Mucosa of rectum (tissue), 2 donors: Measurements from ENCODE around the gene LTF.

Experiments
- H3K27ac ChIP-seq, 2 donors: one replicate each; pipeline ENCODE4 v1.7.0; 2013; ENCODE audit warnings: inconsistent platforms in 2 of 2, low read depth in 2 of 2, low read length in 2 of 2
- H3K27me3 ChIP-seq, 2 donors: one replicate each; pipeline ENCODE4 v1.7.0; 2013; ENCODE audit warnings: low read length in 2 of 2; ENCODE audit not compliant: control insufficient read depth in 2 of 2, insufficient read depth in 2 of 2
- H3K36me3 ChIP-seq, 2 donors: one replicate each; pipeline ENCODE4 v1.7.0; 2013; ENCODE audit warnings: low read length in 2 of 2; ENCODE audit not compliant: control insufficient read depth in 2 of 2, insufficient read depth in 2 of 2
- H3K4me1 ChIP-seq, 2 donors: one replicate each; pipeline ENCODE4 v1.7.0; 2013; ENCODE audit warnings: low read length in 2 of 2, mild to moderate bottlenecking in 1 of 2; ENCODE audit not compliant: control insufficient read depth in 2 of 2, insufficient read depth in 2 of 2
- H3K4me3 ChIP-seq, 2 donors: one replicate each; pipeline ENCODE4 v1.7.0; 2013; ENCODE audit warnings: low read length in 2 of 2
- H3K9ac ChIP-seq, 2 donors: one replicate each; pipeline ENCODE4 v1.7.0; 2013; ENCODE audit warnings: low read length in 2 of 2, low read depth in 1 of 2, mild to moderate bottlenecking in 1 of 2
- H3K9me3 ChIP-seq, 2 donors: one replicate each; pipeline ENCODE4 v1.7.0; 2013; ENCODE audit warnings: low read length in 2 of 2; ENCODE audit not compliant: control insufficient read depth in 2 of 2
- donor health status: healthy.
- donor health status: Normal muscosa, but diverticular disease.

The LTF gene

DNA sequence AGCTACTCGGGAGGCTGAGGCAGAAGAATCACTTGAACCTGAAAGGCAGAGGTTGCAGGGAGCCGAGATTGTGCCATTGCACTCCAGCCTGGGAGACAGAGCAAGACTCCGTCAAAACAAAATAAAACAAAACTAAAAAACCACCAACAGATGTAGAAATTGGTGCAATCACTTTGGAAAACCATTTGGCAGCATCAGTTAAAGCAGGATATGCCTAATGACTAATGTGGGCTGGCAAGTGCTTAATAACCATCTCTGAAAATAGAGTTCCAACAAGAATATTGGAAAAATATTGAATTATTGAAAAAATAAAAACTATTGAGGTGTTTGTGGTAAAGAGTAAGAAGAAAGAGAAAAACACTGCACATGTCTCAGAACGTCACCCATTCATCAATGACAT, 16.9 kb upstream of the LTF start:
- Histone ChIP-seq H3K27ac (no peak overlapping the region), H3K36me3 (no peaks in the 10 kb centered on the region), H3K27me3 (no peaks in the 10 kb centered on the region), H3K4me1 (peaks cover 0 to 6% of the 10 kb centered on the region in 2 donors), H3K9ac (no peak overlapping the region), H3K9me3 (no peaks in the 10 kb centered on the region), H3K4me3 (no peak overlapping the region)

DNA sequence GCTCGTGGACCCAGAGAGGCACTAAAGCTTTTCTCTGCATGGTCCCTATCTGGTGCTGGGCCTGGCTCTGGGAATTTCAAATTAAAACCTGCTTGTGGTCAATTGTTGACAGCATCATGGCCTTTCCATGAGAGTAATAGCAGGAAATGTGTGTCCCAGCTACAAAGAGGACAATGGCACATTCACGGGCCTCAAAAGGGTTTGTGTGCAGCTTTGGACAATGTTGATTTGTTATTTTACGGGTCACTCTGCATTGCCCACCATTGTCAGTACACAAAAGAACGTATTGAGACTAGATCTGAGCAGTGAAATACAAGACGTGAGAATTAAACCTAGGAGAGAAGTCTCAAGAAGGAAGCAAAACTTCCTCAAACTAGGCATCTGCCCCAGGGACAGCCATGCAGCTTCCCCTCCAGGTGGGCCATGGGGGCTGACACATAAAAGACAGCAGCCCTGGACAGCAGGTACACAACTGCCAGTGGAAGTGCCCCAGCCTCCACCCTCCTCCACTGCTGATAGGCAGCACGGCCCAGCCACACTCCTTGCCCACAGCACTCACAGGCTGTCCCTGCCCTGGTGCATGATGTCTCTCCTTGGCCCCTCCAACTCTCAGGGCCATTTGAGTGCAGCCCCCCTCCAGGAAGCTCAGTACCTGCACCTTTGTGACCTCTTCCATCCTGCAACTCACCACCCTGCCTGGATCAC, 15.9 kb upstream of the LTF start:
- Histone ChIP-seq H3K36me3 (no peaks in the 10 kb centered on the region), H3K27ac (no peak overlapping the region), H3K27me3 (no peaks in the 10 kb centered on the region), H3K4me1 (peaks cover 0 to 6% of the 10 kb centered on the region in 2 donors), H3K4me3 (no peak overlapping the region), H3K9ac (no peak overlapping the region), H3K9me3 (no peaks in the 10 kb centered on the region)

DNA sequence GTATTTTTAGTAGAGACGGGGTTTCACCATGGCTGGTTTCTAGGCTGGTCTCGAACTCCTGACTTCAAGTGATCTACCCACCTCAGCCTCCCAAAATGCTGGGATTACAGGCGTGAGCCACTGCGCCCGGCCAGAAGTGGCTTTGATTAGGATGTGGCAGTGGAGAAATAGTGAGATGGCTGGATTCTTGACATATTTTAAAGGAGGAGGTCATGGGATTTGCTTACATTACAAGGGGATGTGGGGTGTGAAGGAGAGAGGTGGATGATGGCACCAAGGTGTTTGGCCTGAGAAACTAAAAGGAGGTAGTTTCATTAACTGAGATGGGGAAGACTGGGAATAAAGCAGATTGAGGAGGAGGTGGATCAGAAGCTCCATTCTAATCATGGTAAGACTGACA, 15.0 kb upstream of the LTF start:
- Histone ChIP-seq H3K9me3 (no peaks in the 10 kb centered on the region), H3K4me3 (no peak overlapping the region), H3K4me1 (no peaks in the 10 kb centered on the region), H3K27ac (no peak overlapping the region), H3K36me3 (no peaks in the 10 kb centered on the region), H3K9ac (no peak overlapping the region), H3K27me3 (no peaks in the 10 kb centered on the region)

DNA sequence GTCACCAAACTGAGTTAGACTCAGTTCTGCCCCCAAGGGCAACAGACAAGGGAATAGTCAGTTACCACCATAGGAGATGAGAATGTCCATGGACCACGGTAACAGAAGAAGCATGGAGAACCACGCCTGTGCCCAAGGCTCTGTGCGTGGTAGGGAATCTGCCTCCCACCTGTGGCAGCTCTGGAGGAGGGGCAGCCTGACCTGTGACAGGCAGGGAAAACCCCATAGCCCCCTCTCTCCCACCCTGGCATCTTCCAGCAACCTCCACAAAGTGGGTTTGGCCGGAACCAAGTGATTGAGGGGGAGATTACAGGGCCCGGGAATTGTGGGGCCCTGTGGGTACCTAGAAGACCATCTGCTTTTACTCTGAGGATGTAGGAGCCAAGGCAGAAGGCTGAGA, 14.3 kb upstream of the LTF start:
- Histone ChIP-seq H3K36me3 (no peaks in the 10 kb centered on the region), H3K4me1 (no peaks in the 10 kb centered on the region), H3K9ac (no peak overlapping the region), H3K27me3 (no peaks in the 10 kb centered on the region), H3K4me3 (no peak overlapping the region), H3K9me3 (no peaks in the 10 kb centered on the region), H3K27ac (no peak overlapping the region)

DNA sequence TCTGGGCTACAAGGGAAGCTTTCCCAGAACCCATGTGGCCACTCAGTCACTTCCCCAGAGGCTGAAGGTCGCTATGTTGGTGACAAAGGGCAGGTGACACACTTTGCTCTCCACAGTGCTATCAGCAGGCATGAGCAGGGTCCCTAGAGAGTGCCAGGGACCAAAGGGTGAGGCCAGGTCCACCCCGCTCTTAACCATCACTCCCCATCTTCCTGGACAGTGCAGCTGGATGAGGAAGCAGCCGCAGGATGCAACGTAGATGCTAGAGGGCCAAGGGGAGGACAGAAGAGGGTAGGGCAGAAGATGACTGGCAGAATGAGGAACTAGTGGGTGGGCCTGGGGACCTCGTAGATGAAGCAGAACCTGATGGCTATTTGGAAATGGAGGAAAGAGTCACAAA, 13.6 kb upstream of the LTF start:
- Histone ChIP-seq H3K9me3 (no peaks in the 10 kb centered on the region), H3K9ac (no peak overlapping the region), H3K4me1 (no peaks in the 10 kb centered on the region), H3K27ac (no peak overlapping the region), H3K4me3 (no peak overlapping the region), H3K27me3 (no peaks in the 10 kb centered on the region), H3K36me3 (no peaks in the 10 kb centered on the region)

DNA sequence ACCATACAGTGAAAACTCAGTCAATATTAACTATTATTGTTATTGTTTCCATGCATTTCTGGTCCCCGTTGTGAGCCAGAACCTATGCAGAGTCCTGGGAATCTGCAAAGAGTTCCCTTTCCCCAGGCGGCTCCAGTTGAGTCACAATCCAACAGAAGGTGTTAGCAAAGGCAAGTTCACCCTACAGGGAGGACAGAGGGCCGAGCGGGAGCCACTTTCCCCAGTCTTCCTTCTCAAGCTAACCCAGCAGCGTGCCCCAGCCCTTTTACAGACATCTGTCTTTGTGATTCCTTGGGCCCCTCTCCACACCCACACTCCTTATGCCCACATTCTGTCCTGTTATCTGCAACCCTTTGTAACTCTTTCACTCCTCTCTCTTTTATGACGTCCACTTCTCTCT, 13.1 kb upstream of the LTF start:
- no peaks in the 10 kb centered on the region for H3K36me3 ChIP-seq
- H3K9ac ChIP-seq: no peak overlapping the region
- H3K27me3 ChIP-seq: no peaks in the 10 kb centered on the region
- H3K4me3 ChIP-seq: no peak overlapping the region
- no peaks in the 10 kb centered on the region for H3K4me1 ChIP-seq
- no peak overlapping the region for H3K27ac ChIP-seq
- H3K9me3 ChIP-seq: no peaks in the 10 kb centered on the region

DNA sequence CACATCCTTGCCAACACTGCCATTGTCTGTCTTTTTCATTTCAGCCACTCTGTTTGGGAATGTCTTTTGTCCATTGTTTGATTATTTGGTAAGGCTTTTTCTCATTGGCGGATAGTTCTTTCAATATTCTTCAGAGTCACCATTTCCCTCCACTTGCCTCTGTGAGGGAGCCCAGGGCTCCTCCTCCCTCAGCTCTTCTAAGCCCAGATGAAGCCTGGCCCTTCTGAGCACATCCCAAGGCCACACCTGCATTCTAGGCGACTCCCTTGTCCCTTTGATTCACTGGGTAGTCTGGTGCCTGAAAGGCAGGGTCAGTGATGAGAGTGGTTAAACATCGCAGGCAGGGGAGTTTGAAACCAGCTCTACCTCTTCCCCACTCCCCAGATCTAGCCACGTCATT, 12.4 kb upstream of the LTF start:
- no peaks in the 10 kb centered on the region for H3K36me3 ChIP-seq
- no peak overlapping the region for H3K9ac ChIP-seq
- no peak overlapping the region for H3K27ac ChIP-seq
- H3K4me3 ChIP-seq: no peak overlapping the region
- no peaks in the 10 kb centered on the region for H3K27me3 ChIP-seq
- no peaks in the 10 kb centered on the region for H3K4me1 ChIP-seq
- H3K9me3 ChIP-seq: no peaks in the 10 kb centered on the region

DNA sequence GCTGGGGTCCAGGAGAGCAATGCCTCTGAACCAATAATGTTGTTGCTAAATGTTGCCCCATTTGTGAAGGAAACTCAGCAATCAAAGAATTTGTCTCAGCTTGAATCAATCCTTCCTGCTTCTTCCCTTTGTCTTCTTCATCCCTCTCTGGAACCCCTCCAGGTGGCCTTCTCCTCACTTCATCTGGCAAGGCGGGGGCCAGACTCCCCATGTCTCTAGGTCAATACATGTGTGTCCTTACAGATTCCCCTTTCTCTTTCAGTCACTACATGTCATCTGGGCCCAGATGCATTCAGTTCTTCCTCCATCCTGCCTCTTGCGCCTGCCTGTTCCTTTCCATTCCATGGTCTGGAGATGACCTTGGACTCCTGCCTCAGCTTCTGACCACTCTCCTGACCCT, 8.0 kb upstream of the LTF start:
- no peak overlapping the region for H3K27ac ChIP-seq
- no peak overlapping the region for H3K9ac ChIP-seq
- H3K9me3 ChIP-seq: no peaks in the 10 kb centered on the region
- H3K4me1 ChIP-seq: no peaks in the 10 kb centered on the region
- H3K4me3 ChIP-seq: no peak overlapping the region
- H3K36me3 ChIP-seq: no peaks in the 10 kb centered on the region
- H3K27me3 ChIP-seq: peaks cover 0 to 2% of the 10 kb centered on the region in 2 donors

DNA sequence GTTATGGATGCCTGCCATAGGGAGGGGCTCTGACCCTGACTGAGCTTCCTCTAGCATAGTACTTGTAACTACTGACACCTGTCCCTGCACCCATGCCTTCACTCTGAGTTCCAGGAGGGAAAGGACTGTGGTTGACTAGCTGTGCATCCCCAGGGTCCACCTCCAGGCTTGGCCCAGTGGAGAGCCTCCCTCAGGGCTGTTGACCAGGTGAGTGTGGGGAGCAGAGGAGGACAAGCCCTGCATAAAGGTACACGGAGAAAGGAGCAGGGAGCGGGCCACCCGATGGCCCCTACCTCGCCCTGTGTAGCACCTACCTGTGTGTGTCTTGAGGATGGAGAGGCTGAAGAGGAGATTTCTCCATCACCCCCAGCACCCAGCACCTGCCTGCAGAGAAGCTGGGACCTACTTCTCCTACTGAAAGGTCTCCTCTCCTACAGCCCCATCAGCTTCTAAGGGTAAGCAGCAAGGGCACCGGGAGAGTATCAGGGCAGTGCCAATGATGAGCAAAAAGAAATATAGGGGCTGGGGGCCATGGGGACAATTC, 6.7 kb upstream of the LTF start:
- no peak overlapping the region for H3K27ac ChIP-seq
- peaks cover 0 to 2% of the 10 kb centered on the region in 2 donors for H3K27me3 ChIP-seq
- H3K4me3 ChIP-seq: no peak overlapping the region
- no peaks in the 10 kb centered on the region for H3K36me3 ChIP-seq
- H3K4me1 ChIP-seq: peaks cover 0 to under 1% of the 10 kb centered on the region in 2 donors
- H3K9ac ChIP-seq: no peak overlapping the region
- no peaks in the 10 kb centered on the region for H3K9me3 ChIP-seq

DNA sequence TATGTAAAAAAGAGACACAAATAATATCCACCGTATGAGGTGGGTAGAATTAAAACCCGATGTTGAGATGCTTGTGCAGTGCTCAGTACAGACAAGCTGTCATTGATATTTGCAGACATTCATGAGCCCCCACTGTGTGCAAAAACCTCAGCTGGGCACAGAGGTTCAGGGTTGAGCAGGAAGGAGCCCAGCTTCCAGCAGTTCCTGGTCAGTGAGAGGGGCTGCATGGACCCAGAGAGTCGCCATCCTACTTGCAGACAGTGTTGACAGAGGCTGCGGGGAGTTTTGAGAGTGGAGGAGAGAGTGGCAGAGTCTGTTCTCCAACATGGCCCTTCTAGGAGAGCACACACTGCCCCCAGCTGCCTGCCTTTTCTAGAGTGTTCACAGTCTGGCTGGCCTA, 6.1 kb upstream of the LTF start:
- no peaks in the 10 kb centered on the region for H3K36me3 ChIP-seq
- peaks cover 0 to 2% of the 10 kb centered on the region in 2 donors for H3K4me1 ChIP-seq
- no peak overlapping the region for H3K9ac ChIP-seq
- peaks cover 0 to 2% of the 10 kb centered on the region in 2 donors for H3K27me3 ChIP-seq
- no peaks in the 10 kb centered on the region for H3K9me3 ChIP-seq
- no peak overlapping the region for H3K4me3 ChIP-seq
- no peak overlapping the region for H3K27ac ChIP-seq
